ENCODE data around the gene RAB11FIP4. TPM values are rescaled to one million over a fixed set of nuclear protein-coding genes. Genes with fewer than 3 reads are reported as not detected.

The RAB11FIP4 gene
- total and polyA plus RNA-seq, 2 of the 8 experiments (the other 6 are each of a cell fraction or from before 2014, with no cell fraction given), result 21.7 to 53.2 TPM

DNA sequence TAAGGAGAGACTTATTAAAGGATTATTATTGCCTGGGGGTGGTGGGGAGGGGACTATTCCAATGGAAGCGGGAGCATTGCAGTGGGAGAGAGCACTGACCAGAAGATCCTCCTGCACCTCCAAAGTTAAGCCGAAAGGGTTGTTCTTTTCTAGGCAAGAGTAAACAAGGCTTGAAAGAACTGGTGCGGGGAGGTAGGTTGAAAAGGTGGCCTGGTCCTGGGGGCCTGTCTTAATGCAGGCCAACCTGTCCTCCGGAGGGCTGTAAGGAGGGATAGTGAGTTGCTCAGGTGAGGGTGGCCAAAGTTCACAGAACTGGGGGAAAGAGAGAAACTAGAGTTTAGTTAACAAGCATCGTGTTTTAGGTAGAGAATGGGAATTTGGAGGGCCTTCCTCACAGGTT lies 65.3 kb downstream of the RAB11FIP4 start:
- FAIRE-seq, result no peak
- WGBS, 2 experiments (ENCODE audit: extremely low coverage in 1 of 2, insufficient coverage in 1 of 2, insufficient read length in 1 of 2, insufficient replicate concordance in 2 of 2, low coverage in 1 of 2, low lambda C conversion rate in 2 of 2, missing lambda C conversion rate in 1 of 2), result 93% methylated on average over 5 of the region's 5 CpGs; no CpG with 5 or more reads in 1 of the 2 experiments

More for the DNA sequence above, 65.3 kb downstream of the RAB11FIP4 start:
- TF ChIP-seq TAF7 (optimal IDR thresholded peaks at IDR 0.05; ENCODE audit: borderline replicate concordance, low read depth, low read length), result no peak
- TF ChIP-seq, protein P1, sequence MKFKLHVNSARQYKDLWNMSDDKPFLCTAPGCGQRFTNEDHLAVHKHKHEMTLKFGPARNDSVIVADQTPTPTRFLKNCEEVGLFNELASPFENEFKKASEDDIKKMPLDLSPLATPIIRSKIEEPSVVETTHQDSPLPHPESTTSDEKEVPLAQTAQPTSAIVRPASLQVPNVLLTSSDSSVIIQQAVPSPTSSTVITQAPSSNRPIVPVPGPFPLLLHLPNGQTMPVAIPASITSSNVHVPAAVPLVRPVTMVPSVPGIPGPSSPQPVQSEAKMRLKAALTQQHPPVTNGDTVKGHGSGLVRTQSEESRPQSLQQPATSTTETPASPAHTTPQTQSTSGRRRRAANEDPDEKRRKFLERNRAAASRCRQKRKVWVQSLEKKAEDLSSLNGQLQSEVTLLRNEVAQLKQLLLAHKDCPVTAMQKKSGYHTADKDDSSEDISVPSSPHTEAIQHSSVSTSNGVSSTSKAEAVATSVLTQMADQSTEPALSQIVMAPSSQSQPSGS (IDR thresholded peaks at IDR 0.05; ENCODE audit: low read length), result no peak
- no peak for TF ChIP-seq CTBP2 (IDR thresholded peaks at IDR 0.05; ENCODE audit: borderline replicate concordance, insufficient read depth, insufficient read length, low read length)
- no peak for TF ChIP-seq CBX5 (IDR thresholded peaks at IDR 0.05; ENCODE audit: low read depth, low read length)
- no peak for TF ChIP-seq CEBPB (IDR thresholded peaks at IDR 0.05; ENCODE audit: low read depth, low read length)
- TF ChIP-seq SUZ12 (IDR thresholded peaks at IDR 0.05; ENCODE audit: low read length), result no peak
- no peak for TF ChIP-seq ZNF274 (IDR thresholded peaks at IDR 0.05; ENCODE audit: borderline replicate concordance, extremely low read depth, low read length)
- TF ChIP-seq SP1 (IDR thresholded peaks at IDR 0.05; ENCODE audit: low read depth, low read length), result no peak
- no peak for TF ChIP-seq SP4 (IDR thresholded peaks at IDR 0.05; ENCODE audit: low read length)
- no peak for TF ChIP-seq SRF (IDR thresholded peaks at IDR 0.05; ENCODE audit: low read depth, low read length)
- TF ChIP-seq BACH1 (IDR thresholded peaks at IDR 0.05; ENCODE audit: low read length), result no peak
- no peak for TF ChIP-seq YY1 (IDR thresholded peaks at IDR 0.05; ENCODE audit: low read depth, low read length)
- TF ChIP-seq NRF1 (IDR thresholded peaks at IDR 0.05; ENCODE audit: low read depth, low read length), result no peak
- Histone ChIP-seq H3K36me3 (ENCODE audit: control insufficient read depth in 2 of 4, insufficient read depth in 4 of 4, low read length in 3 of 4) (no peaks in the 10 kb centered on the region), H2AFZ (ENCODE audit: low read length) (no peak overlapping the region), H4K91ac (replicated peaks; ENCODE audit: insufficient read length, low read length) (no peak overlapping the region), H3K9me3 (ENCODE audit: insufficient read depth in 2 of 2, low read depth in 1 of 2, low read length in 1 of 2) (0 out of 4 replicates have a peak, but pooled peaks cover 0 to 1% of the 10 kb centered on the region in 2 experiments), H4K20me1 (replicated peaks in 1 of 2; ENCODE audit: control insufficient read depth in 1 of 2, insufficient read depth in 2 of 2, low read length in 2 of 2) (no peaks in the 10 kb centered on the region), H3K4ac (replicated peaks; ENCODE audit: insufficient read length, low read depth, low read length) (no peak overlapping the region), H2BK5ac (ENCODE audit: low read depth, low read length) (no peak overlapping the region), H3K27me3 (replicated peaks in 1 of 4; ENCODE audit: control insufficient read depth in 3 of 4, extremely low read depth in 1 of 4, insufficient read depth in 3 of 4, low read length in 3 of 4) (no peaks in the 10 kb centered on the region), H2BK20ac (ENCODE audit: low read length) (0 out of 2 replicates have a peak overlapping the region, but pooled peaks have one; percentile 43), H4K5ac (ENCODE audit: insufficient read length, low read depth, low read length) (no peak overlapping the region), H2AK5ac (ENCODE audit: low read depth, low read length) (no peak overlapping the region), H3K18ac (ENCODE audit: extremely low read depth, low read length) (no peak overlapping the region), H3K9ac (replicated peaks in 1 of 4; ENCODE audit: extremely low read depth in 1 of 4, low read depth in 3 of 4, low read length in 3 of 4) (no peak overlapping the region), H2BK15ac (ENCODE audit: low read length) (no peak overlapping the region), H3K23ac (ENCODE audit: insufficient read length) (no peak overlapping the region), H3K79me1 (ENCODE audit: low read depth, low read length) (no peaks in the 10 kb centered on the region), H4K8ac (ENCODE audit: extremely low read depth, insufficient read depth, low read length) (no peak overlapping the region), H2BK120ac (replicated peaks; ENCODE audit: low read depth, low read length) (no peak overlapping the region), H3K56ac (replicated peaks; ENCODE audit: insufficient read length, low read depth, low read length) (no peak overlapping the region), H3K79me2 (ENCODE audit: control insufficient read depth in 1 of 2, insufficient read depth in 2 of 2, low read length in 2 of 2) (no peaks in the 10 kb centered on the region), H3K4me3 (ENCODE audit: extremely low read depth in 1 of 4, insufficient read depth in 2 of 4, low read depth in 3 of 4, low read length in 4 of 4) (no peak overlapping the region), H2BK12ac (ENCODE audit: low read depth, low read length) (peak overlapping the region; percentile 75; the same call in 1 of the 2 replicates), H3K4me2 (ENCODE audit: insufficient read depth in 1 of 2, low read depth in 2 of 2, low read length in 2 of 2) (no peak overlapping the region), H3K23me2 (ENCODE audit: low read depth, low read length) (no peaks in the 10 kb centered on the region), H3K14ac (ENCODE audit: insufficient read length) (no peak overlapping the region), H3K27ac (ENCODE audit: low read depth, low read length) (no peak overlapping the region), H3K4me1 (replicated peaks in 1 of 4; ENCODE audit: control insufficient read depth in 3 of 4, insufficient read depth in 4 of 4, low read length in 3 of 4) (peaks cover 0 to 13% (median 0%) of the 10 kb centered on the region in 4 experiments; a peak in 3 of 7 replicates)
- DNase-seq (ENCODE audit: low read depth in 1 of 2, low spot score in 2 of 2), result no peak
- CTCF ChIA-PET (ENCODE audit: partially characterized antibody), result interaction anchor here (0.7 to 2.0 kb wide), 8 partner anchors 11 to 68 kb away, joined by 3 to 7 read pairs (median 3); no protein-coding TSS in a partner anchor
- POLR2A ChIA-PET (ENCODE audit: partially characterized antibody), result interaction anchor here (1.9 kb wide), 1 partner anchor 31 kb away, joined by 7 read pairs; no protein-coding TSS in a partner anchor
